Measurements from ENCODE around the gene GPR35.
"Not testable (repeated sequence)": the region's sequence is repeated elsewhere in the genome, so short reads cannot be mapped to it uniquely, and the experiment has no call there.

GPR35 gene

DNA sequence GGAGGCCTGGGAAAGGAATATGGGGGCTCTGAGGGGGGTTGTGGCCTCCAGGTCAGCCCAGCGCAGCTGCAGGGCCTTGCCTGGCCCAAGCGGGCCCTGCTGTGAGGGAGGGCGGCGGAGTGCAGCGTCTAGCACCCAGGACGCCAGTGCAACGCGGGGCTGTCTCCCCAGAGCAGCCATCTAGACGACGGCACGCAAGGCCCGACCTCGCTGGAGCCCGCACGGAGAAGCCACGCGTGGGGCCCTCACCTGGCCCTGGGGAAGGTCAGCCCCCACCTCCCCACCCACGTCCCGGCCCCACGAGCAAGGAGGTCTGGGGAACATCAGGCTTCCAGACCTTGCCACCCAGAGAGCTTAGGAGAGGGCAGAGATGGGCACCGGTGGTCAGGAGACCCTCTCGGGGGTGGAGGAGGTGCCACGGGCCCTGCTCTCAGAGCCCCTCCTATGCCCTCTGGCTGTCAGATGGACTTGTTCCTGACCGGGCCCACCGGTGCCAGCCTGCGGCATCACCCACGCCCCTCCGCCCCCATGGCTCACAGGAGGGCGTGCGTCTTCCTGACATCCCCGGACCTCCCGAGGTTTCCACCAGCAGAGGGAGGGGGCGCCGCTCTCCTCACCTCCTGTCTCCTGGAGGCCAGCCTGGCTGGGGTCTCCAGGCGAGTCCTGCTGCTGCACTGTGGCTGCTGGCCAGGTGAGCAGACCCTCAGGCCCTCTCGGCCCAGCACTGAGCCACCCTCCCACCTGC, 17.0 kb downstream of the GPR35 start:
- no peak for DNase-seq

- no peak for DNase-seq
These were observed 17.5 kb downstream of the GPR35 start for GRCh38 chr2:240642806-240643092.

GRCh38 chr2:240643093-240643810, 18.0 kb downstream of the GPR35 start:
- no peak for DNase-seq

DNA sequence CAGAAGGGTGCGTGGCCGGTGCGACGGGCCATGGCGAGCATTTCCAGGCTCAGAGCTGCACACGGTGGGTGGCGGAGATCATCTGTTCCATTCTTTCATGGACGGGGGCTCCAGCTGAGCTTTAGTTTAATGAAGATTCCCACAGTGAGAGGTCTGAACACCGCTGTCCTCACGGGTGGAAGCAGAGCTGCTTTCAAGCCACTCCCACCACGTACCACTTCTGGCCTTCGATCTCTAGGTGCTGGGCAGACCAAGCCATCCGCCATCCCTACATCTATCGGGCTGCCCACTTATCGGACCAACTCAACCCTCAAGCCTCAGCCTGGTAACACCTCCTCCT, 18.5 kb downstream of the GPR35 start:
- DNase-seq = no peak

DNA sequence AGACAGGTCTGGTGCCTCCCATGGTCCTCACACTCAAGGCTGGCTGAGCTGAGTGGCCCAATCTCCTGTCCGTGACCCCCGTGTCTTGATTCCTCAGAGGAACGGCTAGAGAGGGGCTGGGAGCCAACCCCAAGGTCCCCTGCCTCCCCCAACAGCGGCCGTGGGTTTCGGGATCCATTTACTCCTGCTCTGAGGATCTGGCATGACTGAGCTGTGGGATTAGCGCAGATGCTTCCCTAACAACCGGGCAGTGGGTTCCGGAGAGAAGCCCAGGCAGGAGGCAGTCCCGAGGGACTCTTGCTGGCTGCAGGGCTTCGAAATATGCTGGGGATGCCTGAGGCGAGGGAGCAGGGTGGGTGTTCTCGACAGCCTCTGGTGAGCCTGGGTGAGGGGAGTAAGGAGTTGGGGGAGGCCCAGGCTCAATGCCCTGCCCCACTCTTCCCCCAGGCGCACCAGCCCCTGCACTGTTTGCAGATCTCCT, 18.9 kb downstream of the GPR35 start:
- DNase-seq = no peak

GRCh38 chr2:240644859-240645301, 19.6 kb downstream of the GPR35 start:
- no peak for DNase-seq

- DNase-seq = no peak
These were observed 20.1 kb downstream of the GPR35 start for GRCh38 chr2:240645346-240645745.

- DNase-seq = no peak
These were observed 20.5 kb downstream of the GPR35 start for GRCh38 chr2:240645801-240646175.

- DNase-seq = peak; percentile 43
These were observed 21.1 kb downstream of the GPR35 start for GRCh38 chr2:240646176-240646899.

- DNase-seq = no peak
These were observed 21.7 kb downstream of the GPR35 start for GRCh38 chr2:240646900-240647502.

DNA sequence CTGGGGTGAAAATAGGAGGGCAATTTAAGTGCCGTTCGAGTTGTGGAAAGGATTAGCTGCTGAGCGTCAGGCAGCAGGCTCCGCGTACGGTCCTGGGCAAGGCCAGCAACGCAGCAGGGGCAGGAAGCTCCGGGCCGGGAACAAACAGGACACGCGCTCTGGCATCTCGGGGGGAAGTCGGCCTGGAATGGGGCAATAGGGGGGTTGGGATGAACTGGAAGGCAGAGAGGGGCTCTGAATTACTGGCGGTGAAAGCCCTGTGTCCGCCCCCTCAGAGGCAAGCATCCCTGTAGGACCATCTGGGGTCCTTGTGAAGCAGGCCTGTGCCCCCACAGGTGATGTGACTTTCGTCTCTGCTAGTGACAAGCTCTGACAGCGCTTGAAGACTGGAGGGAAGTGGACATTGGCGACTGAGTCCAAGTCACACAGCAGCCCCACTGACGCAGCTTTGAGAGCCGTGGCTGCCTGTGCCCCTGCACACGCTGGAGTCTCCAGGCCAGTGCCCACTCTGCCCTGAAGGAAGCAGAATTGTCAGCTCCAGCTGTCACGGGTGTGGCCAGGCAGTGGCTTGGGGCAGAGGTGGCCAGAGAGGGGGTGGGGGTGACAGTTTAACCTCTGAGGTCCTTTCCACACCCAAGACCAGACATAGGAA, 22.3 kb downstream of the GPR35 start:
- DNase-seq = no peak

DNA sequence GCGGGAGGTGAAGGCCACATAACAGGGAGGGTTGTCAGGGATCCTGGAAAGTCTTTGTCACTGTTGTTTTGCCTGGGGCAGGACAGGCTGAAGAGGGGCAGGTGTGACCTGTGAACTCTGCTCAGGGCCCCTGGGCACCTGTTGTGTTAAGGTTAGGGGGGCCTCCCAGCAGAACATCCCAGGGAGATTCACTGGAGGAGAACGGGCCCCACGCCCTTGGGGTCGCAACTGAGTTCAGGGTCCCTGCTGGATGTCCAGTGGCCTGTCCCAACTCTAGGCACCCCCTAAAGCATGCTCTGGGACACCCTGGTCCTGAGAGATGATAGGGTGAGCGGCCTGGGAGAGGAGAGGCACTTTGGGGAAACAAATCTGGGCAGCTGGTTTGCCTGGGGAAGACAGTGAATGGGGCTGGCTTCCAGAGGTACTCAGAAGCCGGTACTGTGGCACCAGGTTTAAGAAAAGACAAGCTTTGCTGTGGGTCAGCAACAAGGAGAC, 22.9 kb downstream of the GPR35 start:
- no peak for DNase-seq

GRCh38 chr2:240648650-240649275, 23.5 kb downstream of the GPR35 start:
- DNase-seq = no peak

DNA sequence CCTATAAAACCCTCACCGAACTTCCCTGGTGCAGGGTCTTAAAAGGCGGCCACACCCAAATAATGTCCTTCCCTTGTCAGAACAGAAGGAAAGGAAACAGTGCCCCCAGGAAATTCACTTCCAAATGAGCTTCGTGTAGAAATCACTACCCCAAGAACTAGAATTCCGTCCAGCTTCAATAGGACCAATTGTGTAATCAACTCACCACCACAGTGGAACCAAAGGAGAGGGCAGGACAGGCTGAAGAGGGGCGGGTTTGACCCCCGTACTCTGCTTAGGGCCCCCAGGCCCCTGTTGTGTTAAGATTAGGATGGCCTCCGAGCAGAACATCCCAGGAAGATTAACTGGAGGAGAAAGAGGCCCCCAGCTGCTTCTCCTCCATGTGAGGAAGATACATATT, 24.1 kb downstream of the GPR35 start:
- DNase-seq = no peak

GRCh38 chr2:240650254-240650965, 25.1 kb downstream of the GPR35 start:
- no peak for DNase-seq

- DNase-seq = no peak
These were observed 25.9 kb downstream of the GPR35 start for GRCh38 chr2:240651185-240651584.

DNA sequence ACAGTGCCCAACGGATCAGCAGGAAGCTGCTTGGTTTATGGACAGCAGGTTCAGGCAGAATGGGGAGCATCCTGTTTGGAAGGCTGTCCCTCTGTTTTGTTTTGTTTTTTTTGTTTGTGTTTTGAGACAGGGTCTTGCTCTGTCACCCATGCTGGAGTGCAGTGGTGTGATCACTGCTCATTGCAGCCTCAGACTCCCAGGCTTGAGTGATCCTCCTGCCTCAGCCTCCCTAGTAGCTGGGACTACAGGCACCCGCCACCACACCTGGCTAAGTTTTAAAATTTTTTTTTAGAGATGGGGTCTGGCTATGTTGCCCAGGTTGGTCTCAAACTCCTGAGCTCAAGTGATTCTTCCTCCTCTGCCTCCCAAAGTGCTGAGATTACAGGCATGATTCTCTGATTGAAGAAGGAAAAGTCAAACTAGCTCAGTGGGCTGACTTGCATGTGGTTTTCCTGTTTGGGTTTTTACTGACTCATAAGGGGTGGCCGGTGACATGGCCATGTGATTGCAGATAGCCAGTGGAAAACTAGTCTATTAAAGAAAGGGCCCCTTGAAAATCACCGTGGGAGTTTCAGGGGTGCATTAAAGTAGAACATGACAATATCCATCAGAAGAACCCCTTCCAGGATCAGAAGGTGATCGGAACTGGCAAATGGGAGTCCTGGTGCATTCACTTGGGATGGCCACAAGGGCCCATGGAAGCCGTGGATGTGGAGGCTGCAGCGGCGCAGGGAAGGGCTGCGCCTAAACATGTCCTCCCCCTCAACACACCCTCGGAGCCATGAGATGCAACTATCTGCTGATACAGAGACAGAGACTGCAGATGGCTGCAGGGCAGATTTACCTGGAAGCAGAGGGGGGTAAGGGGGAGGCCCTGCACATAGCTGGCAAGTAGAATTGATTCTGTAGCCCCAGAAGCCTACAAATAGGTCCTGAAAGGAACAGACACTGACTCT, 30.9 kb downstream of the GPR35 start:
- DNase-seq = peak; percentile 69

GRCh38 chr2:240659883-240660282, 34.6 kb downstream of the GPR35 start:
- DNase-seq = not testable (repeated sequence)

DNA sequence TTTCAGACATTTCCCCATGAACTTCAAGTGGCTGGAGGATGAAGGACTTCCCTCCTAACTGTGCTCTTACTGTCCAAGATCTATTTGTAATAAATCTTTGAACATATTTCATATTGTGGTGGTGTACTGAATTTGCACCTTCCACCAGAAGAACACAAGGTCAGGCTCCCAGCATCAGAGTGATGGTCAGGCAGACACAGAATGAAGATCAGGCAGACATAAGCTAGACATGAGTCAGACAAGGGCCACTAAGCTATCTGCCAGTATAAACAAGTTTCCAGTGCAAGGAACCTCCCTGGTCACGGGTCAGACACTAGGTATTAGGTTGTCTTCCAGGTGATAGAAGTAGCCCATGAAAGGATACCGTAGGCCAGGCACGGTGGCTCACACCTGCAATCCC, 37.4 kb downstream of the GPR35 start:
- DNase-seq = no peak

- DNase-seq = peak; percentile 11
These were observed 38.4 kb downstream of the GPR35 start for GRCh38 chr2:240663546-240664190.

Measured in inflammatory macrophage treated with lipopolysaccharide for 4 hours (primary cell).